HCT116 (cell line): ENCODE data around the gene RMND1.

ENCODE experiments used
- CTCF ChIP-seq, 3 experiments: fragments of 200-600 bp in 1 of 3; sonication (generic) in 1 of 3; IDR thresholded peaks in 2 of 3; conservative IDR thresholded peaks in 1 of 3; 2 replicates each; pipeline ENCODE4 v1.5.1; 2012 to 2017; ENCODE audit warnings: low read depth in 2 of 3, low read length in 2 of 3, antibody characterized with exemption in 1 of 3, borderline replicate concordance in 1 of 3, control low read depth in 1 of 3, mild to moderate bottlenecking in 1 of 3, mixed read lengths in 1 of 3, mixed run types in 1 of 3, moderate library complexity in 1 of 3; ENCODE audit not compliant: insufficient read depth in 1 of 3
- JUND ChIP-seq: IDR thresholded peaks from 2 replicates; pipeline ENCODE4 v1.6.1; 2012

- TF ChIP-seq CTCF (IDR thresholded peaks at IDR 0.05 in 2 of 3, conservative IDR thresholded peaks at IDR 0.05 in 1 of 3; ENCODE audit: borderline replicate concordance in 1 of 3, insufficient read depth in 1 of 3, low read depth in 2 of 3, low read length in 2 of 3): no peak
- TF ChIP-seq JUND: no peak
Observed at GRCh38 chr6:151436300-151436699, 15.6 kb downstream of the RMND1 start.
